GM18519 (cell line): Measurements from ENCODE around the gene TXNIP.

Experiments
- ATAC-seq: cut with Tn5 transposase; IDR thresholded peaks from one replicate; pipeline ENCODE4 v1.9.1; 2021; ENCODE audit warnings: mild to moderate bottlenecking, moderate library complexity; ENCODE audit not compliant: unreplicated experiment, low FRiP score

TXNIP gene

DNA sequence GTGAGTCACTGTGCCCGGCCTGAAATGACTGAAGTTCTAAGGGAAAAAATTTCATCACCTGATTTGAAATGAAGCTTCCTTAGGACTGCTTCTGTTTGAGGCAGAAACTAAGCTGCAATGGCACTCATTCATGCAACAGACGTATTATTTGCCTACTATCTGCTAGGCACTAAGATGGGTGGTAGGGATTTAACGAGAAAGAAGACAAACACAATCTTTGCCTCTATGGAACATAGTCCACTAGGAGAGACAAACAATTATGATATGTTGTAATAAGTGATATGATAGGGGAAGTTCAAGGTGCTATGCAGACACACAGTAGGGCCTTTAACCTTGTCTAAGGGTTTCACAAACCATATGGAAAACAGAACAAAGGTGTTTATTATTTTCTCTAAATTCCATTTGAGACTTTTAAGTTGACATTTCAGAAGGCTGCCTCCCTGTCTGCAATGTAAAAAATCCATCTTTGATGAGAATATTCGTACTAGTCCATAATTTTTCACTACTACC is 49.8 kb downstream of the TXNIP start:
- no peak for ATAC-seq

DNA sequence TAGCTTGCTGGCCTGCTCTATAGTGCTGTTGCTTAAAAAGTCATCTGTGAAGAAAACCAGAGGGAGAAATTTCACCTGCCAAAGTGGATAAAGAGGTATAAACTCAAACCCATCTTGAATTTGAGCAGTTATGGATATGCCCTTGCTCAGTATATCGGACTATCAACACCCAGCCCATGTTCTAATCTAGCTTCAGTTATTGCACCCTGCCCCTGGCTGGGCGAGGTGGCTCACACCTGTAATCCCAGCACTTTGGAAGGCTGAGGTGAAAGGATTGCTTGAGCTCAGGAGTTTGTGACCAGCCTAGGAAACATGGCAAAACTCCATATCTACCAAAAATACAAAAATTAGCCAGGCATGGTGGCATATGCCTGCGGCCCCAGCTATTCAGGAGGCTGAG is 51.8 kb downstream of the TXNIP start:
- no peak for ATAC-seq

GRCh38 chr1:145942871-145943270 is 53.5 kb downstream of the TXNIP start:
- ATAC-seq: no peak
